H9 (cell line): ENCODE measurements around the gene KCNE4. TPM values are rescaled to one million over a fixed set of nuclear protein-coding genes. Genes with fewer than 3 reads are reported as not detected.

Source experiments
- DNase-seq: peaks from one replicate; pipeline ENCODE4 v3.0.0-alpha.2; 2017
- H2AFZ ChIP-seq: one replicate; pipeline ENCODE4 v1.6.1; 2013; ENCODE audit warnings: mild to moderate bottlenecking, low read length, control low read depth, moderate library complexity
- H2AK5ac ChIP-seq: 2 replicates; pipeline ENCODE4 v1.6.1; 2013; ENCODE audit warnings: low read length, control low read depth, mixed read lengths; ENCODE audit not compliant: insufficient read length
- H2BK120ac ChIP-seq: one replicate; pipeline ENCODE4 v1.6.1; 2013; ENCODE audit warnings: low read depth, mild to moderate bottlenecking, low read length, control low read depth, inconsistent platforms; ENCODE audit not compliant: poor library complexity, severe bottlenecking
- H2BK12ac ChIP-seq: 2 replicates; pipeline ENCODE4 v1.6.1; 2013; ENCODE audit warnings: low read length, control low read depth, mixed read lengths, low read depth; ENCODE audit not compliant: insufficient read length
- H2BK15ac ChIP-seq: 2 replicates; pipeline ENCODE4 v1.6.1; 2013; ENCODE audit warnings: low read depth, low read length, control low read depth
- H2BK20ac ChIP-seq: one replicate; pipeline ENCODE4 v1.6.1; 2013; ENCODE audit warnings: low read depth, mild to moderate bottlenecking, low read length, control low read depth, inconsistent platforms; ENCODE audit not compliant: poor library complexity, severe bottlenecking
- H2BK5ac ChIP-seq: 2 replicates; pipeline ENCODE4 v1.6.1; 2013; ENCODE audit warnings: low read length, control low read depth, mixed read lengths; ENCODE audit not compliant: insufficient read length
- H3K14ac ChIP-seq: 2 replicates; pipeline ENCODE4 v1.6.1; 2013; ENCODE audit warnings: low read length, control low read depth; ENCODE audit not compliant: insufficient read depth
- H3K18ac ChIP-seq: 2 replicates; pipeline ENCODE4 v1.6.1; 2013; ENCODE audit warnings: low read depth, mild to moderate bottlenecking, mixed read lengths, low read length, control low read depth; ENCODE audit not compliant: insufficient read length
- H3K23ac ChIP-seq: 2 replicates; pipeline ENCODE4 v1.6.1; 2013; ENCODE audit warnings: low read length, control low read depth, mixed read lengths, low read depth; ENCODE audit not compliant: insufficient read length
- H3K23me2 ChIP-seq: 2 replicates; pipeline ENCODE4 v1.6.1; 2013; ENCODE audit warnings: low read depth, mild to moderate bottlenecking, mixed read lengths, low read length, control low read depth; ENCODE audit not compliant: insufficient read length, poor library complexity, severe bottlenecking
- H3K27ac ChIP-seq: 2 replicates; pipeline ENCODE4 v1.5.1; 2013; ENCODE audit warnings: low read length, control low read depth, mixed read lengths, low read depth; ENCODE audit not compliant: insufficient read length
- H3K27me3 ChIP-seq: 2 replicates; pipeline ENCODE4 v1.6.1; 2013; ENCODE audit warnings: low read length, control low read depth, inconsistent platforms; ENCODE audit not compliant: insufficient read depth
- H3K4ac ChIP-seq: 2 replicates; pipeline ENCODE4 v1.6.1; 2013; ENCODE audit warnings: low read depth, mild to moderate bottlenecking, control low read depth, inconsistent platforms, low read length, moderate library complexity
- H3K4me1 ChIP-seq: 2 replicates; pipeline ENCODE4 v1.6.1; 2013; ENCODE audit warnings: low read length, control low read depth, inconsistent platforms; ENCODE audit not compliant: insufficient read depth
- H3K4me2 ChIP-seq: 2 replicates; pipeline ENCODE4 v1.6.1; 2013; ENCODE audit warnings: low read length, control low read depth, mixed read lengths; ENCODE audit not compliant: insufficient read length, insufficient read depth
- H3K56ac ChIP-seq: 2 replicates; pipeline ENCODE4 v1.6.1; 2013; ENCODE audit warnings: low read depth, mild to moderate bottlenecking, mixed read lengths, low read length, control low read depth; ENCODE audit not compliant: insufficient read length
- H3K79me1 ChIP-seq: 2 replicates; pipeline ENCODE4 v1.6.1; 2013; ENCODE audit warnings: low read depth, mild to moderate bottlenecking, moderate library complexity, low read length, control low read depth, inconsistent platforms; ENCODE audit not compliant: insufficient read depth, poor library complexity, severe bottlenecking
- H3K79me2 ChIP-seq: 2 replicates; pipeline ENCODE4 v1.6.1; 2013; ENCODE audit warnings: low read length, control low read depth, inconsistent platforms; ENCODE audit not compliant: insufficient read depth
- H3K9ac ChIP-seq: 2 replicates; pipeline ENCODE4 v1.6.1; 2013; ENCODE audit warnings: low read length, control low read depth, mixed read lengths; ENCODE audit not compliant: insufficient read length; ENCODE audit errors: extremely low read depth
- H3K9me3 ChIP-seq: one replicate; pipeline ENCODE4 v1.6.1; 2013; ENCODE audit warnings: low read depth, low read length, inconsistent platforms; ENCODE audit not compliant: control insufficient read depth
- H3T11ph ChIP-seq: one replicate; pipeline ENCODE4 v1.6.1; 2013; ENCODE audit warnings: mild to moderate bottlenecking, low read length, control low read depth, inconsistent platforms
- H4K20me1 ChIP-seq: one replicate; pipeline ENCODE4 v1.6.1; 2013; ENCODE audit not compliant: control insufficient read depth, insufficient read length, insufficient read depth
- H4K5ac ChIP-seq: 2 replicates; pipeline ENCODE4 v1.6.1; 2013; ENCODE audit warnings: low read depth, mild to moderate bottlenecking, mixed read lengths, low read length, control low read depth; ENCODE audit not compliant: insufficient read length
- H4K8ac ChIP-seq: replicated peaks from 2 replicates; pipeline ENCODE4 v1.6.1; 2013; ENCODE audit warnings: low read length, control low read depth, mixed read lengths, low read depth; ENCODE audit not compliant: insufficient read length
- H4K91ac ChIP-seq: 2 replicates; pipeline ENCODE4 v1.6.1; 2013; ENCODE audit warnings: low read depth, mild to moderate bottlenecking, moderate library complexity, mixed read lengths, low read length, control low read depth; ENCODE audit not compliant: insufficient read length
- H3K27ac Mint-ChIP-seq, 3 experiments: 2 replicates in 2 of 3; 3 replicates in 1 of 3; pipeline ENCODE4 v1.8.0; 2020 to 2021; ENCODE audit warnings: mixed read lengths in 3 of 3, mild to moderate bottlenecking in 1 of 3, moderate library complexity in 1 of 3
- H3K27me3 Mint-ChIP-seq: 2 replicates; pipeline ENCODE4 v1.8.0; 2021; ENCODE audit warnings: low read depth, mild to moderate bottlenecking, moderate library complexity, mixed read lengths
- H3K36me3 Mint-ChIP-seq, 3 experiments: 2 replicates in 2 of 3; 3 replicates in 1 of 3; pipeline ENCODE4 v1.8.0; 2020 to 2021; ENCODE audit warnings: low read depth in 3 of 3, mixed read lengths in 3 of 3; ENCODE audit not compliant: insufficient read depth in 1 of 3
- H3K4me1 Mint-ChIP-seq, 2 experiments: 2 replicates each; pipeline ENCODE4 v1.8.0; 2020; ENCODE audit warnings: mixed read lengths in 2 of 2
- H3K4me3 Mint-ChIP-seq, 2 experiments: 2 replicates in 1 of 2; 3 replicates in 1 of 2; pipeline ENCODE4 v1.8.0; 2020 to 2021; ENCODE audit warnings: mild to moderate bottlenecking in 2 of 2, mixed read lengths in 2 of 2, moderate library complexity in 1 of 2
- H3K9me3 Mint-ChIP-seq, 2 experiments: 2 replicates in 1 of 2; 3 replicates in 1 of 2; pipeline ENCODE4 v1.8.0; 2020; ENCODE audit warnings: mild to moderate bottlenecking in 2 of 2, mixed read lengths in 2 of 2, moderate library complexity in 1 of 2
- CTCF ChIP-seq: fragments of 200-600 bp; sonication (generic); conservative IDR thresholded peaks from 3 replicates; pipeline ENCODE4 v1.8.0; 2021; ENCODE audit warnings: antibody characterized with exemption, mild to moderate bottlenecking
- WGBS: extraction: QIAGEN DNeasy Blood & Tissue Kit; methylation state at CpG from one replicate; pipeline ENCODE4 v1.1.7; 2013; ENCODE audit warnings: missing lambda C conversion rate, low lambda C conversion rate, mixed read lengths; ENCODE audit not compliant: insufficient read length; ENCODE audit errors: extremely low coverage; 5-methylcytosine and 5-hydroxymethylcytosine counted together
- total RNA-seq: library from RNA; stranded (reverse); gene quantifications from 2 replicates; pipeline ENCODE4 v1.2.1, GENCODE V29; 2021

Gene KCNE4
- total RNA-seq, 1 experiment from 2014 or later: 0.24 TPM

GRCh38 chr2:223007531-223007930 lies 44.5 kb upstream of the KCNE4 start:
- no peaks in the 10 kb centered on the region for H3K79me2 ChIP-seq
- no peak overlapping the region for H3K56ac ChIP-seq
- Mint-ChIP-seq H3K27ac (no peak overlapping the region), H3K36me3 (no peaks in the 10 kb centered on the region), H3K27me3 (peaks cover 1% of the 10 kb centered on the region; the same call in 1 of the 2 replicates), H3K9me3 (no peaks in the 10 kb centered on the region; a peak in 1 of 5 replicates), H3K4me1 (no peaks in the 10 kb centered on the region), H3K4me3 (no peak overlapping the region)
- no peak overlapping the region for H2BK20ac ChIP-seq
- H4K91ac ChIP-seq: no peak overlapping the region
- no peaks in the 10 kb centered on the region for H3K79me1 ChIP-seq
- H4K5ac ChIP-seq: no peak overlapping the region
- H3K23ac ChIP-seq: no peak overlapping the region
- no peak overlapping the region for H3K18ac ChIP-seq
- no peak overlapping the region for H3K14ac ChIP-seq
- no peak for TF ChIP-seq CTCF
- no peaks in the 10 kb centered on the region for H3K27me3 ChIP-seq
- H3K4ac ChIP-seq: no peak overlapping the region
- H2BK5ac ChIP-seq: no peak overlapping the region
- no peak overlapping the region for H3K9ac ChIP-seq
- H3T11ph ChIP-seq: no peak overlapping the region
- no peaks in the 10 kb centered on the region for H4K20me1 ChIP-seq
- H3K23me2 ChIP-seq: no peaks in the 10 kb centered on the region
- no peak overlapping the region for H2AK5ac ChIP-seq
- WGBS: no CpG with 5 or more reads among the region's 2 CpGs
- H2BK12ac ChIP-seq: no peak overlapping the region
- no peak overlapping the region for H3K4me2 ChIP-seq
- no peak overlapping the region for H2BK15ac ChIP-seq
- H3K4me1 ChIP-seq: no peaks in the 10 kb centered on the region
- H2BK120ac ChIP-seq: no peak overlapping the region
- no peaks in the 10 kb centered on the region for H3K9me3 ChIP-seq
- H4K8ac ChIP-seq: no peak overlapping the region
- no peak overlapping the region for H2AFZ ChIP-seq
- H3K27ac ChIP-seq: no peak overlapping the region
- DNase-seq: no peak
